ENCODE results near the gene PLXDC1. TPM values are rescaled to one million over a fixed set of nuclear protein-coding genes. Genes with fewer than 3 reads are reported as not detected.

The PLXDC1 gene
- total RNA-seq, 1 experiment from 2014 or later = 2.0 TPM

DNA sequence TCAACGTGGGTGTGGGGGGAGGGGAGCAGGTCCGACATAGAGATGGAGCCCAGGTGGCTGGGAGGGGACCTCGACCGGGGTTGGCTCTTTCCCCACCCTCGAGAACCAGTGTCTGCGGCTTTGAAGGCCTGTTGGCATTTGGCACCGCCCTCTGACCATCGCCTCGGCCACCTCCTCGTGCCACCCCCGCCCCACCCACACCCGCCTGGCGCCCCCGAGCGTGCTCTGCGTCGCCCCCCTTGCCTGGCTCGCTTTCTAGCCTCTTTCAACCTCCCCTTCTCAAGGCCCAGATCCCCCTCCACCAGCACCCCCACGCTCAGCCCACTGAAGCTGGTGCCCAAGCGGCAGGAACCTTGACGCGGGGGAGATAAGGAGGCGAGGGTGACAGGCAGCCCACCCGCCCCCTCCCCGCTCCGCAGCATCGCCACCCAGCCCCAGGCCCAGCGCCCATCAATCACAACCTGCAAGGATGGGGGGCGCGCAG lies 45.4 kb upstream of the PLXDC1 start:
- peaks cover 4% of the 10 kb centered on the region for H3K79me1 ChIP-seq (ENCODE audit: insufficient read depth, low read depth, low read length, poor library complexity, severe bottlenecking)
- no peak overlapping the region for H2BK12ac ChIP-seq (ENCODE audit: insufficient read length, low read depth, low read length)
- H3K9ac ChIP-seq (ENCODE audit: extremely low read depth, insufficient read length, low read length) = peak overlapping the region; percentile 43
- no peak overlapping the region for H3K23ac ChIP-seq (ENCODE audit: insufficient read length, low read depth, low read length)
- peaks cover 4% of the 10 kb centered on the region; the same call in 1 of the 2 replicates for H3K27me3 ChIP-seq (ENCODE audit: insufficient read depth, low read length)
- H3K56ac ChIP-seq (ENCODE audit: insufficient read length, low read depth, low read length) = no peak overlapping the region
- no peak overlapping the region for H2BK15ac ChIP-seq (ENCODE audit: low read depth, low read length)
- H4K8ac ChIP-seq (replicated peaks; ENCODE audit: insufficient read length, low read depth, low read length) = no peak overlapping the region
- H2BK20ac ChIP-seq (ENCODE audit: low read depth, low read length, poor library complexity, severe bottlenecking) = no peak overlapping the region
- no peak overlapping the region for H2BK120ac ChIP-seq (ENCODE audit: low read depth, low read length, poor library complexity, severe bottlenecking)
- H3K4me2 ChIP-seq (ENCODE audit: insufficient read depth, insufficient read length, low read length) = peak overlapping the region; percentile 68
- Mint-ChIP-seq H3K36me3 (ENCODE audit: insufficient read depth in 1 of 3, low read depth in 3 of 3) (peaks cover 25 to 39% (median 36%) of the 10 kb centered on the region in 3 experiments), H3K27ac (peak overlapping the region in 1 of 3 experiments; percentile 88; a peak in 2 of 7 replicates), H3K4me3 (peak overlapping the region; percentile 98), H3K9me3 (peaks cover 0 to 7% of the 10 kb centered on the region in 2 experiments; a peak in 1 of 5 replicates), H3K4me1 (peaks cover 36 to 55% of the 10 kb centered on the region in 2 experiments), H3K27me3 (ENCODE audit: low read depth) (no peaks in the 10 kb centered on the region)
- peaks cover 4% of the 10 kb centered on the region for H4K20me1 ChIP-seq (ENCODE audit: control insufficient read depth, insufficient read depth, insufficient read length)
- no peak overlapping the region for H4K5ac ChIP-seq (ENCODE audit: insufficient read length, low read depth, low read length)
- H4K91ac ChIP-seq (ENCODE audit: insufficient read length, low read depth, low read length) = no peak overlapping the region
- H3K79me2 ChIP-seq (ENCODE audit: insufficient read depth, low read length) = peaks cover 9% of the 10 kb centered on the region; the same call in 1 of the 2 replicates
- no peak overlapping the region for H2AFZ ChIP-seq (ENCODE audit: low read length)
- H3K4me1 ChIP-seq (ENCODE audit: insufficient read depth, low read length) = peaks cover 4% of the 10 kb centered on the region; the same call in 1 of the 2 replicates
- H3K23me2 ChIP-seq (ENCODE audit: insufficient read length, low read depth, low read length, poor library complexity, severe bottlenecking) = peaks cover 15% of the 10 kb centered on the region
- H2BK5ac ChIP-seq (ENCODE audit: insufficient read length, low read length) = no peak overlapping the region
- no peak overlapping the region for H3K4ac ChIP-seq (ENCODE audit: low read depth, low read length)
- no peak overlapping the region for H2AK5ac ChIP-seq (ENCODE audit: insufficient read length, low read length)
- H3K9me3 ChIP-seq (ENCODE audit: control insufficient read depth, low read depth, low read length) = no peaks in the 10 kb centered on the region
- H3K14ac ChIP-seq (ENCODE audit: insufficient read depth, low read length) = peak overlapping the region; percentile 68
- no peak for TF ChIP-seq CTCF (conservative IDR thresholded peaks at IDR 0.05)
- no peak overlapping the region for H3T11ph ChIP-seq (ENCODE audit: low read length)
- no peak overlapping the region for H3K27ac ChIP-seq (ENCODE audit: insufficient read length, low read depth, low read length)
- WGBS (ENCODE audit: extremely low coverage, insufficient read length, low lambda C conversion rate) = no CpG with 5 or more reads among the region's 30 CpGs
- peak; percentile 73 for DNase-seq
- H3K18ac ChIP-seq (ENCODE audit: insufficient read length, low read depth, low read length) = no peak overlapping the region
